GM20000 (cell line): ENCODE measurements around the gene PPP1R12C.

Experiments
- DNase-seq: peaks from one replicate; pipeline ENCODE4 v3.0.0; 2012; ENCODE audit warnings: low spot score
- TF ChIP-seq, protein P1 (sequence below): IDR thresholded peaks from 2 replicates; pipeline ENCODE4 v1.5.1; 2012; ENCODE audit warnings: mild to moderate bottlenecking, control low read depth; ENCODE audit errors: extremely low read depth, missing control alignments

PPP1R12C gene

DNA sequence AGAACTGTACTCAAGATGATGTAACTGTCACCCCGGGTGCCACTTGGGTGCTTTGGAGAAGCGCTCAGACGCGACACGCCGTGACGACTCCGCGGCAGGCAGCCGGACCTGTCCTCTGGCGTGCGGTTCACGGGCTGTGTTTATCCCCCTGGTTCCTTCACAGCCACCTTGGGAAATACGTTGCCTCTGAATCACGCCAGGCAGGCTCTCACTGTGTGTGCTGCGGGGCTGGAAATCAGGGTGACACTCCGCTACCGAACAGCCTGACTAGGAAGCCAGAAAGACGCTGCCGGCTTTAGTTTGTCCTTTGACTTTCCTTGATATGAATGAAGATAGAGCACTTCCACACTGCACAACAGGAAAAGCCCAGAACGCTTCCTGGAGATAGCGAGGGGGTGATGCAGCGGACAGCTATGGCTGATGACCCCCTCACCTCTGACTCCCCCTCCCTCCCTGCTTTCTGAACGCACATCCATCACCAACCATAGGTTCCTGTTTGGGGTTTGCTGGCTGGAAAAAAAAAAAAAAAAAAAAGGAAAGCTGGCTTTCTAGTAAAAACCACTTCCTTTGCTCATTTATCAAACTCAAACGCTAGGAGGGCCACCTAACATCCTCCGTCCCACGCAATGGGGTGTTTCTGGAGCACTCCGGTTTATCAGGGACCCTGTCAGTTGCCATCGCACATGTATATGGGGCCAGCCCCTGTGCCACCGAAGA, 75.7 kb downstream of the PPP1R12C start:
- no peak for DNase-seq

DNA sequence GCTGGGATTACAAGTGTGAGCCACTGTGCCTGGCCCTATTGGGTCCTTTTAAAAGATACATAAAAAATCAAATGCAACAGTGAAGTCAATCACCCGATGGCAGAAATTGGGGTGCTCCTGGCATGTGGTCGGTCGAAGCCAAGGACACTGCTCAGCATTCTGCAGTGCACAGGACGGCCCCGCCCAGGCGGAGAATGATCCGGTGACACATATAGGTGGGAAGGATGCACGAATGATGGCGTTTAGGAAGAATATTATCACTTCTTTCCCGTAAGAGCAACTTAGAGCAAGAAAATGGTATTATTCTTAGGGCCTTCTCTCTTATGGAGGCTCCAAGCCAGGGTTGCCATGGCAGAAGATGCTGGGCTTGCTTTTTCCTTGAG, 76.2 kb downstream of the PPP1R12C start:
- TF ChIP-seq, protein P1, sequence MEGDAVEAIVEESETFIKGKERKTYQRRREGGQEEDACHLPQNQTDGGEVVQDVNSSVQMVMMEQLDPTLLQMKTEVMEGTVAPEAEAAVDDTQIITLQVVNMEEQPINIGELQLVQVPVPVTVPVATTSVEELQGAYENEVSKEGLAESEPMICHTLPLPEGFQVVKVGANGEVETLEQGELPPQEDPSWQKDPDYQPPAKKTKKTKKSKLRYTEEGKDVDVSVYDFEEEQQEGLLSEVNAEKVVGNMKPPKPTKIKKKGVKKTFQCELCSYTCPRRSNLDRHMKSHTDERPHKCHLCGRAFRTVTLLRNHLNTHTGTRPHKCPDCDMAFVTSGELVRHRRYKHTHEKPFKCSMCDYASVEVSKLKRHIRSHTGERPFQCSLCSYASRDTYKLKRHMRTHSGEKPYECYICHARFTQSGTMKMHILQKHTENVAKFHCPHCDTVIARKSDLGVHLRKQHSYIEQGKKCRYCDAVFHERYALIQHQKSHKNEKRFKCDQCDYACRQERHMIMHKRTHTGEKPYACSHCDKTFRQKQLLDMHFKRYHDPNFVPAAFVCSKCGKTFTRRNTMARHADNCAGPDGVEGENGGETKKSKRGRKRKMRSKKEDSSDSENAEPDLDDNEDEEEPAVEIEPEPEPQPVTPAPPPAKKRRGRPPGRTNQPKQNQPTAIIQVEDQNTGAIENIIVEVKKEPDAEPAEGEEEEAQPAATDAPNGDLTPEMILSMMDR, result no peak
- DNase-seq, result no peak

More for the DNA sequence above, 75.7 kb downstream of the PPP1R12C start:
- TF ChIP-seq, protein P1, result no peak
